ENCODE measurements around the gene GPR34.

Gene GPR34

DNA sequence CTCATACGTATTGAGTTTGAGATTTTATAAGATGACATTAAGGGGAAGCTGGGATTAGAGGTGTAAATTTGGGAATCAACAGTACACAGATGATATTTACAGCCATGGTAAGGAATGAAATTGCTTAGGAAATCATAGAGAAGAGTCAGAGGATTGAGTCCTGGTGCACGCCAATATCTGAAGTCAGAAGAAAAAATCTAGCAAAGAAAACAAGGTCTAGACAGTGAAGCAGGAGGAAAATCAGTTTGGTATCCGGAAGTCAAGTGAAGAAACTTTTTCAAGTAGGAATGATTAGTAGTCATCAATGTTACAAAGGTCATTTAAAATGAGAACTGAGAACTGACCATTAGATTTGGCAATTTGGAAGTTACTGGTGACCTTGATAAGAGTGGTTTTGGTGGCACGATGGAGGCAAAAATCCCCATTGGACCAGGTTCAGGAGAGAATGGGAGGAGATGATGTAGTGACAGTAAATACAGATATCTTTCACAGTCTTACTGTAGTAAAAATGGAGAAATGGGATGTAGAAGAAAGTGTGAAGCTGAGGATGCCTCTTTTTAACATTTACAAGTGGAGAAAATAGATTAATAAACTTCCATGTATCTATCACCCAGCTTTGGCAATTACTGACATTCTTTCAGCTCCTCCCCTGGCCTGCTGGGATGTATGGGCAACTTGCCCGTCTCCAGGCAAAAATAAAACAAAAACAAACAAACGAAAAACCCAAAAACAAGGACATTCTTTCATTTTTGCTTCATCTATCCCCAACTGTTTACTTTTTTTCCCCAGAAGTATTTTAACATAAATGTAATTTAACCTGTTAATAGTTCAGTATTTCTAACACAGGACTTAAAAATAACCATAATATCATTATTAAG lies 11.4 kb upstream of the GPR34 start:
- no peak overlapping the region for H3K4me3 ChIP-seq (ENCODE audit: low read length)
- DNase-seq (ENCODE audit: low read depth): peak; percentile 15
- no peak for TF ChIP-seq CTCF (conservative IDR thresholded peaks at IDR 0.05; ENCODE audit: low read length)

GRCh38 chrX:41684138-41684537 lies 4.6 kb upstream of the GPR34 start:
- DNase-seq (ENCODE audit: low read depth): peak; percentile 6
- no peak overlapping the region for H3K4me3 ChIP-seq (ENCODE audit: low read length)
- TF ChIP-seq CTCF (conservative IDR thresholded peaks at IDR 0.05; ENCODE audit: low read length): no peak

GRCh38 chrX:41684940-41685339 lies 3.8 kb upstream of the GPR34 start:
- no peak for DNase-seq (ENCODE audit: low read depth)
- no peak overlapping the region for H3K4me3 ChIP-seq (ENCODE audit: low read length)
- no peak for TF ChIP-seq CTCF (conservative IDR thresholded peaks at IDR 0.05; ENCODE audit: low read length)

GRCh38 chrX:41686788-41687187 lies 2.0 kb upstream of the GPR34 start:
- no peak for DNase-seq (ENCODE audit: low read depth)
- no peak for TF ChIP-seq CTCF (conservative IDR thresholded peaks at IDR 0.05; ENCODE audit: low read length)
- H3K4me3 ChIP-seq (ENCODE audit: low read length): no peak overlapping the region

GRCh38 chrX:41688156-41688555 lies 617 bp upstream of the GPR34 start:
- H3K4me3 ChIP-seq (ENCODE audit: low read length): no peak overlapping the region
- TF ChIP-seq CTCF (conservative IDR thresholded peaks at IDR 0.05; ENCODE audit: low read length): no peak
- no peak for DNase-seq (ENCODE audit: low read depth)

DNA sequence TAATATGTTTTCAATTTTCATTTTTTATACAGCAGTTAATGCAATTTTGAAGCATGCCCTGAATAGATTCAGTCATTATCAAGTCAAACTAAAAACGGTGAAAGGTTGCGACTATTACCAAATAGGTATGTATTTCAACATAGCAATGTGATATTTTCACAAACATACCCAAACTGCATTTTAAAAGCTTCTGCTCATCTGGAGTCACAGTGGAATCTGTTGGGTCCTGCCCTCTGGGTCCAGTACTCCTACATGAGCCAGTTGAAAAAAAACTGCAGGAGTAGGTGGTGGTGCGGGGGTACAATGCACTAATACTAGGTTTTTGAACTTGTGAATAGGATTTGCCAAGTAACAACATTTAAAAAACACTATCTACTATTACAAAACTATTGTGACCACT lies 938 bp downstream of the GPR34 start:
- no peak for DNase-seq (ENCODE audit: low read depth)
- TF ChIP-seq CTCF (conservative IDR thresholded peaks at IDR 0.05; ENCODE audit: low read length): no peak

DNA sequence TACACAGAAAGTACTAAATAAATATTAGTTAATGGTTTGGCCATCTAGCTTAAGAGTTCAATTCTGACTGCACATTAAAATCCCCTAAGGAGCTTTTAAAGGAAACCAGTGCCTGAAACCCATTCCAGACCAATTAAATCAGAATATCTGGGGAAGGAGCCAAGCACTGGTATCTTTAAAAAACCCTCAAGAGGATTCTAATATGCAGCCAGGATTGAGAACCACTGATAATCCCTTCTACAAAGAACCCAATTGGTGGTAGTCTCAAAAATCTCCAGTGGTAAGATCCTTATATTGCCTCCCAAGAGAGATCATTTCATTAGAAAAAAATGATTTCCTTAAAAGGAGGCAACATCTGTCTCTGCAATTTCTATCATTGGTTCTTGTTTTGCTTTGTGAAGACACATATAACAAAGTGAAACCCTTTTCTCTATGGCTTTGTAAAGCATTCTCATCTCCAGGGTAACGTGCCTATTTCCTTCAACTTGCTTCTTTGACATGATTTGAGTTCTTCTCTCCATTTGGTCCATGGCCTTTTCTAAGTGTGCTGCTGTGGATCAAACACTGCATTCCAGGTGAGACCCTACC lies 3.5 kb downstream of the GPR34 start:
- TF ChIP-seq CTCF (conservative IDR thresholded peaks at IDR 0.05; ENCODE audit: low read length): no peak
- peak; percentile 79 for DNase-seq (ENCODE audit: low read depth)

More for the DNA sequence above, 938 bp downstream of the GPR34 start:
- H3K4me3 ChIP-seq (ENCODE audit: low read length): no peak overlapping the region

More for the DNA sequence above, 3.5 kb downstream of the GPR34 start:
- H3K4me3 ChIP-seq (ENCODE audit: low read length): no peak overlapping the region

Data from AG10803 (cell line).